Colonic mucosa (tissue), 4 donors: ENCODE measurements around the gene HIC1. TPM values are rescaled to one million over a fixed set of nuclear protein-coding genes. Genes with fewer than 3 reads are reported as not detected.

Experiments
- DNase-seq: peaks from one replicate; pipeline ENCODE4 v3.0.0-alpha.2; 2020
- H3K27ac ChIP-seq: fragments of 200-600 bp; one replicate; pipeline ENCODE4 v1.8.0; 2021
- H3K27me3 ChIP-seq: fragments of 200-600 bp; one replicate; pipeline ENCODE4 v1.8.0; 2021
- H3K36me3 ChIP-seq: fragments of 200-600 bp; one replicate; pipeline ENCODE4 v1.8.0; 2021
- H3K4me1 ChIP-seq: fragments of 200-600 bp; one replicate; pipeline ENCODE4 v1.8.0; 2021; ENCODE audit warnings: mild to moderate bottlenecking
- H3K4me3 ChIP-seq: fragments of 200-600 bp; one replicate; pipeline ENCODE4 v1.8.0; 2021
- H3K9ac ChIP-seq, 2 donors: one replicate each; pipeline ENCODE4 v1.7.0; 2013; ENCODE audit warnings: control low read depth in 2 of 2, low read depth in 2 of 2, low read length in 2 of 2
- H3K9me3 ChIP-seq: fragments of 200-600 bp; one replicate; pipeline ENCODE4 v1.8.0; 2021
- CTCF ChIP-seq: fragments of 200-600 bp; IDR thresholded peaks from one replicate; pipeline ENCODE4 v1.8.0; 2022; ENCODE audit warnings: antibody characterized with exemption, mild to moderate bottlenecking
- intact Hi-C: fragments of 100-400 bp; cut with DNase I; formaldehyde crosslinking; loops from one replicate; pipeline ENCODE4 v1.14.1; 2022
- total RNA-seq, 2 donors: library from RNA; stranded (reverse); fragmentation: NEBNext Ultra II Directional in 1 of 2; extraction: Animal tissue kit (Norgen Biotek cat#: 25700) in 1 of 2; gene quantifications; one replicate each; pipeline ENCODE4 v1.2.1, GENCODE V29; 2021
- donor health status: healthy.
- donor health status: DM: no; HTN: no; CAD: no.
- donor health status: DM: no; HTN: no; CAD: no.

Gene HIC1
- total RNA-seq, 2 donors from 2014 or later: 7.0 to 11.2 TPM

- TF ChIP-seq CTCF: no peak
- Histone ChIP-seq H3K27me3 (no peaks in the 10 kb centered on the region), H3K4me3 (no peak overlapping the region), H3K36me3 (no peaks in the 10 kb centered on the region), H3K9me3 (no peaks in the 10 kb centered on the region), H3K27ac (peak overlapping the region; percentile 53), H3K9ac (peak overlapping the region in 1 of 2 donors; percentile 3), H3K4me1 (no peaks in the 10 kb centered on the region)
- no peak for DNase-seq
- intact Hi-C loops: no loop called here
Measured at GRCh38 chr17:2068031-2068518, 13.2 kb downstream of the HIC1 start.

- DNase-seq: no peak
- Histone ChIP-seq H3K9ac (peak overlapping the region in 1 of 2 donors; percentile 28), H3K9me3 (no peaks in the 10 kb centered on the region), H3K27me3 (no peaks in the 10 kb centered on the region), H3K36me3 (no peaks in the 10 kb centered on the region), H3K4me3 (no peak overlapping the region), H3K27ac (peak overlapping the region; percentile 53), H3K4me1 (no peaks in the 10 kb centered on the region)
- intact Hi-C loops: no loop called here
- no peak for TF ChIP-seq CTCF
Measured at GRCh38 chr17:2068519-2069051, 13.7 kb downstream of the HIC1 start.

DNA sequence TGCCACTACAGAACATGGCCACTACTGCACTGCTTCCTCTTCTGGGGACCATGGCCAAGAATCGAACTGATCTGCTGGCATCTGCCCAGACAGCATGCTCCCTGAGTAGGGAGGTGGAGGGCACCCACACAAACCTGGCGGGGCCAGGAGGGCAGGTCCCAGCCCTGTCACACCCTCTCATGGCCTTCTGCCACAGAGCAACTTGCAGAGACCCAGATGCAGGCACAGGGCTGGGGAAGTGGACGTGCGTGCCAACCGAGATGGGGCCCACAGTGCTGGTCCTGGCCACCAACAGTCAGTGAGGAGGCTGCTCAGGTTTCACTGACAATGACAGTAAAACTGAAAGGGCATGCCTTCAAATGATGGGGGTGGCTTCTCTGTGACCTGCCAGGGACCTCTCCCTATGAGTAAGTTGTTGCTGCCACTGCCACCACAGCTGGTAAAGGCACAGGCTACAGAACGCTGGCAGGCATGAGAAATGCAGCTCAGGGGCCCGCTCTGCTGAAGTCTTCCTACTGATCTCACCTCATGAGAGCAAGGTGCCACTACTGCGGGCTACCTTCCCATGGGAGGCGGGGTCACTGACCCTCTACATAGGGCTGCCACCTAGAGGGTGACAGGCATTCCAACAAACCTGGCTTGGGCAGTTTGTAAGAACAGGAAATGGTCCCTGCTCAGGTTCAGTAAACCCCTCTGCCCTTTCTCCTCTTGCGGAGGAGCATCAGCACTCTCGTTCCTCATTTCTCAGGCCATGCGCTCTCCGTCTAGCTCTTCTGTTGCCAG lies 15.5 kb downstream of the HIC1 start:
- Histone ChIP-seq H3K9ac (peak overlapping the region; percentile 14 to 40), H3K4me3 (no peak overlapping the region), H3K4me1 (no peaks in the 10 kb centered on the region), H3K9me3 (no peaks in the 10 kb centered on the region), H3K27me3 (no peaks in the 10 kb centered on the region), H3K27ac (peak overlapping the region; percentile 45), H3K36me3 (no peaks in the 10 kb centered on the region)
- no peak for TF ChIP-seq CTCF
- intact Hi-C loops: no loop called here
- DNase-seq: no peak

GRCh38 chr17:2071024-2071385 lies 16.1 kb downstream of the HIC1 start:
- intact Hi-C loops: no loop called here
- DNase-seq: no peak
- Histone ChIP-seq H3K9me3 (no peaks in the 10 kb centered on the region), H3K4me3 (no peak overlapping the region), H3K36me3 (no peaks in the 10 kb centered on the region), H3K27me3 (no peaks in the 10 kb centered on the region), H3K9ac (peak overlapping the region; percentile 14 to 40), H3K4me1 (no peaks in the 10 kb centered on the region), H3K27ac (peak overlapping the region; percentile 45)
- TF ChIP-seq CTCF: no peak

DNA sequence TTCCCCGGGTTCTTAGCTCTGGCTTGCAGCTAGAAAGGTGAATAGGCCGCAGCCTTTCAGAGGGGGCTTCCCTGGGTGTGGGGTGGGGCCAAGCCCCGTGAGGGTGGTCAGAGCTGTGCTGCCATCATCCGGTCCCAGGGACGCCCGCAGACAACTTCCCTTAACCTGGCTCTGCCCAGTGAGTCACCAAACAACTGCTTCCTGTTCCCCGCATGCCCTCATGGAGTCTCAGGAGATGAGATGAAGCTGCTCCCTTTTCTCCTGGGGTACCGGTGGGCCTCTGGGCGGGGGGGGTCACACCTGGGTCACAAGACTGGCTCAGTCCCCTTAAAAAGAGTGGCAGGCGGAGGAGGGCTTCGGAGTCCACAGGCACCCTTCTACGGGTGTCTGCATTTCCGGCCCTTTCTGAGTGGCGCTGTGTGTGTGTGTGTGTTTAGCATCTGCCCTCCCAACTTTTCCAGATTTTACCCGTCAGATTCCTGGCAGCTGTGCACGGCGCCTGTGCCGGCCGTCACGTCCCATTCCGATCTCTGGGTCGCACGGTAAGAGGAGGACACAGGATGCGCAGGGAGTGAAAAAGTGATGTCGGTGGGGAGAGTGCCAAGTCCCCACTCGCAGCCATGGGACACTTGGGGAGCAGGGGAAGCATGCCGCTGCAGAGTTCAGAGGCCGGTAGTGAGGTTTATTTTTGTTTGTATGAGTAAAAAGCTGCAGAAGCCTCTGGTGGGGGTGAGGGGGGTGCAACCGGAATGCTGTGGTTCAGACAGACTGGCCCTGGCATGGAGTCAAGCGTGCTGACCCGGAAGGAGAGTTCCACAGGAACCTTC lies 16.8 kb downstream of the HIC1 start:
- Histone ChIP-seq H3K27ac (peak overlapping the region; percentile 45), H3K4me1 (no peaks in the 10 kb centered on the region), H3K9me3 (no peaks in the 10 kb centered on the region), H3K36me3 (no peaks in the 10 kb centered on the region), H3K27me3 (no peaks in the 10 kb centered on the region), H3K9ac (peak overlapping the region; percentile 14 to 40), H3K4me3 (no peak overlapping the region)
- intact Hi-C loops: no loop called here
- no peak for TF ChIP-seq CTCF
- peak; percentile 52 for DNase-seq
